ENCODE data around the gene IQCN. TPM values are rescaled to one million over a fixed set of nuclear protein-coding genes. Genes with fewer than 3 reads are reported as not detected.

The IQCN gene
- total and polyA plus RNA-seq, 2 of the 4 experiments (the other 2 are of a cell fraction) = 0.18 to 0.67 TPM

GRCh38 chr19:18295034-18295451 is 20.8 kb upstream of the IQCN start:
- H3K9ac ChIP-seq (ENCODE audit: low read depth, low read length) = no peak overlapping the region
- intact Hi-C loops (cut with micrococcal nuclease) = no loop called here
- H3K9me3 ChIP-seq (ENCODE audit: control insufficient read depth, insufficient read depth, low read length) = no peaks in the 10 kb centered on the region
- H3K56ac ChIP-seq (ENCODE audit: extremely low read depth, insufficient read depth, low read length) = no peak overlapping the region
- no peak overlapping the region for H2BK15ac ChIP-seq (ENCODE audit: low read depth, low read length)
- TF ChIP-seq FOS (IDR thresholded peaks at IDR 0.05; ENCODE audit: low read depth, low read length) = no peak
- no peak for TF ChIP-seq RFX5 (IDR thresholded peaks at IDR 0.05; ENCODE audit: low read depth, low read length)
- no peak for TF ChIP-seq CEBPB (IDR thresholded peaks at IDR 0.05; ENCODE audit: low read depth, low read length)
- TF ChIP-seq MAFK (IDR thresholded peaks at IDR 0.05; ENCODE audit: low read depth, low read length) = no peak
- no peak for TF ChIP-seq POLR2A (IDR thresholded peaks at IDR 0.05; ENCODE audit: low read depth, low read length)
- no peak for TF ChIP-seq NFE2L2 (IDR thresholded peaks at IDR 0.05; ENCODE audit: low read depth, low read length)
- no peak for TF ChIP-seq SMC3 (IDR thresholded peaks at IDR 0.05; ENCODE audit: low read depth, low read length)
- no peak for TF ChIP-seq CTCF (conservative IDR thresholded peaks at IDR 0.05; ENCODE audit: low read depth, low read length)
- no peak for TF ChIP-seq RCOR1 (IDR thresholded peaks at IDR 0.05; ENCODE audit: insufficient replicate concordance, low read length)
- no peak for TF ChIP-seq BHLHE40 (IDR thresholded peaks at IDR 0.05; ENCODE audit: low read depth, low read length)
- no peak for TF ChIP-seq USF2 (IDR thresholded peaks at IDR 0.05; ENCODE audit: low read depth, low read length)
- TF ChIP-seq MAZ (IDR thresholded peaks at IDR 0.05; ENCODE audit: borderline replicate concordance, low read depth, low read length) = no peak
- no peak for TF ChIP-seq ELK1 (IDR thresholded peaks at IDR 0.05; ENCODE audit: borderline replicate concordance, low read depth, low read length)
- no peak for TF ChIP-seq RAD21 (IDR thresholded peaks at IDR 0.05; ENCODE audit: low read length)
- TF ChIP-seq CHD1 (IDR thresholded peaks at IDR 0.05; ENCODE audit: low read depth, low read length) = no peak
- no peak for TF ChIP-seq MXI1 (IDR thresholded peaks at IDR 0.05; ENCODE audit: borderline replicate concordance, low read depth, low read length)
- peak overlapping the region; percentile 72 for H2AK9ac ChIP-seq (replicated peaks; ENCODE audit: low read depth, low read length, poor library complexity)
- no peak overlapping the region for H3K27ac ChIP-seq (ENCODE audit: insufficient read depth, low read length)
- no peak for DNase-seq
- no peak overlapping the region for H3K4me2 ChIP-seq (ENCODE audit: low read depth, low read length)
- H2BK20ac ChIP-seq (ENCODE audit: low read depth, low read length) = no peak overlapping the region
- no peak overlapping the region for H3K23ac ChIP-seq (ENCODE audit: low read depth, low read length)
- H3K4me3 ChIP-seq (ENCODE audit: insufficient read depth, low read depth, low read length) = no peak overlapping the region
- peaks cover 28% of the 10 kb centered on the region for H3K4me1 ChIP-seq (ENCODE audit: control insufficient read depth, insufficient read depth, low read length)
- H2BK5ac ChIP-seq (ENCODE audit: low read depth, low read length, poor library complexity, severe bottlenecking) = peak overlapping the region; percentile 50
- H3K9me1 ChIP-seq (ENCODE audit: insufficient read depth, low read length) = 0 out of 2 replicates have a peak, but pooled peaks cover 9% of the 10 kb centered on the region
- H4K5ac ChIP-seq (ENCODE audit: low read depth, low read length) = no peak overlapping the region
- CTCF ChIA-PET = no interaction called here
- no peak overlapping the region for H4K8ac ChIP-seq (ENCODE audit: low read depth in 2 of 2, low read length in 2 of 2)
- H3K27me3 ChIP-seq (ENCODE audit: control insufficient read depth, insufficient read depth, low read length) = no peaks in the 10 kb centered on the region
- in situ Hi-C loops (cut with MboI; ENCODE audit: low sequenced_read_pairs) = no loop called here
- POLR2A ChIA-PET (ENCODE audit: unreplicated experiment) = no interaction called here
- ATAC-seq (ENCODE audit: low read depth) = no peak
- H4K20me1 ChIP-seq (ENCODE audit: insufficient read depth, low read length) = no peaks in the 10 kb centered on the region
- WGBS, 2 experiments (ENCODE audit: extremely low coverage in 2 of 2, insufficient read length in 1 of 2) = 97% methylated on average over 4 of the region's 4 CpGs; no CpG with 5 or more reads in 1 of the 2 experiments
- peaks cover 0 to 4% of the 10 kb centered on the region in 2 experiments; a peak in 1 of 4 replicates for H3K79me1 ChIP-seq (ENCODE audit: low read depth in 1 of 2, low read length in 2 of 2)
- H2AFZ ChIP-seq (replicated peaks; ENCODE audit: low read length, poor library complexity) = no peak overlapping the region
- no TSS peak for BruUV-seq (replicated peaks)
- H3K14ac ChIP-seq (replicated peaks; ENCODE audit: low read depth, low read length) = no peak overlapping the region
- H4K91ac ChIP-seq (ENCODE audit: insufficient read depth, low read depth, low read length) = no peak overlapping the region
- dilution Hi-C loops (cut with HindIII; ENCODE audit: low sequenced_read_pairs, unreplicated experiment) = no loop called here
- peak overlapping the region; percentile 43; the same call in 1 of the 2 replicates for H2AK5ac ChIP-seq (ENCODE audit: low read depth, low read length)
- H3K18ac ChIP-seq (ENCODE audit: low read depth, low read length) = no peak overlapping the region
- no peak overlapping the region for H3K4ac ChIP-seq (ENCODE audit: low read depth, low read length)
- no peaks in the 10 kb centered on the region for H3K36me3 ChIP-seq (ENCODE audit: control insufficient read depth, insufficient read depth, low read length)
- H2BK120ac ChIP-seq (ENCODE audit: low read depth, low read length) = no peak overlapping the region

Measured in IMR-90 (cell line).